SU-DHL-6 (cell line): Measurements from ENCODE around the gene KRT4.

Experiments used
- H2AFZ ChIP-seq: fragments of 200-600 bp; sonication (generic); 2 replicates; pipeline ENCODE4 v1.6.1; 2014; ENCODE audit warnings: low read depth, mild to moderate bottlenecking, moderate library complexity, mixed read lengths, antibody characterized with exemption, low read length; ENCODE audit not compliant: severe bottlenecking
- H3F3A ChIP-seq: fragments of 200-600 bp; shearing (Covaris generic); 2 replicates; pipeline ENCODE4 v1.6.0; 2016; ENCODE audit warnings: antibody characterized with exemption, mild to moderate bottlenecking; ENCODE audit not compliant: insufficient read depth
- H3K27ac ChIP-seq: fragments of 200-600 bp; sonication (generic); 2 replicates; pipeline ENCODE4 v1.5.1; 2016; ENCODE audit warnings: low read depth, mild to moderate bottlenecking, low read length, moderate library complexity, mixed read lengths
- H3K27me3 ChIP-seq: fragments of 200-600 bp; sonication (generic), shearing (Covaris generic); 2 replicates; pipeline ENCODE4 v1.6.0; 2014; ENCODE audit warnings: mild to moderate bottlenecking, low read length
- H3K36me3 ChIP-seq: fragments of 200-600 bp; sonication (generic); 2 replicates; pipeline ENCODE4 v1.6.1; 2014; ENCODE audit warnings: mild to moderate bottlenecking, low read length, mixed read lengths
- H3K4me2 ChIP-seq: fragments of 300-600, 200-600 bp; shearing (Covaris generic), sonication (generic); 2 replicates; pipeline ENCODE4 v1.6.0; 2014; ENCODE audit warnings: low read length, low read depth, mild to moderate bottlenecking; ENCODE audit not compliant: poor library complexity, severe bottlenecking
- H3K4me3 ChIP-seq: fragments of 200-600 bp; sonication (generic); 2 replicates; pipeline ENCODE4 v1.5.1; 2014; ENCODE audit warnings: antibody characterized with exemption, low read length, mild to moderate bottlenecking, mixed read lengths; ENCODE audit not compliant: insufficient read depth, poor library complexity, severe bottlenecking
- H3K79me2 ChIP-seq: fragments of 200-600 bp; sonication (generic); 2 replicates; pipeline ENCODE4 v1.6.1; 2014; ENCODE audit warnings: mild to moderate bottlenecking, low read length, moderate library complexity; ENCODE audit not compliant: insufficient read depth
- H3K9ac ChIP-seq: fragments of 200-600 bp; sonication (generic); 2 replicates; pipeline ENCODE4 v1.7.0; 2014; ENCODE audit warnings: mild to moderate bottlenecking, low read length
- H3K9me2 ChIP-seq: fragments of 200-600 bp; sonication (generic); replicated peaks from 2 replicates; pipeline ENCODE4 v1.6.1; 2014; ENCODE audit warnings: low read length; ENCODE audit not compliant: insufficient read depth
- H3K9me3 ChIP-seq: fragments of 200-600 bp; sonication (generic); 2 replicates; pipeline ENCODE4 v1.6.1; 2014; ENCODE audit warnings: low read length, mixed read lengths; ENCODE audit not compliant: insufficient read depth
- H4K20me1 ChIP-seq: fragments of 200-600 bp; sonication (generic); 2 replicates; pipeline ENCODE4 v1.6.1; 2014; ENCODE audit warnings: low read depth, mild to moderate bottlenecking, antibody characterized with exemption, low read length, moderate library complexity, mixed read lengths
- EZH2phosphoT487 ChIP-seq: fragments of 200-600 bp; sonication (generic), shearing (Covaris generic); conservative IDR thresholded peaks from 2 replicates; pipeline ENCODE4 v1.6.1; 2018; ENCODE audit warnings: mild to moderate bottlenecking, antibody characterized with exemption, low read length, moderate library complexity, mixed read lengths
- TF ChIP-seq, protein P1 (sequence below): fragments of 200-600 bp; sonication (generic); IDR thresholded peaks from one replicate; pipeline ENCODE4 v1.5.1; 2017; ENCODE audit warnings: antibody characterized with exemption, mild to moderate bottlenecking, low read length, moderate library complexity; ENCODE audit not compliant: insufficient read depth, poor library complexity, severe bottlenecking

KRT4 gene

DNA sequence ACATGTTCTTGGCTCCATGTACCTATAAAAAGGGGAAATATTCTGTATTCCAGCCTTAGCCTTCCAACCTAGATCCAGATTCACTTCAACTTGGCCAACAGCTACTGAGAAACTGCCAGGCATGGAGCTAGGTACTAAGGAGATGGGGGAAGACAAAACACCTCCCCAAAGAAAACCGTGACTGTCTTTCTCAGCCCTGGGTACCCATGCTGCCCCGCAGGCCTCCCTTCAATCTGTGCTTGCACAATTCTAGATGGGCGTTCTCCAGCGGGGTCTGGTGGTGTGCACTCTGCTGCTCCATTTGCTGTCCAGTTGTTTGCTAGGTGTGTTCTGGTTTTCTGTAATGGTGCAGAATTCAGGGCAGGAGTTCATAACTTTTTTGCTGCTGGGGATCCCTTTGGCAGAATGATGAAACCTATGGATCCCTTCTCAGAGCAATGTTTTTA is 817 bp upstream of the KRT4 start:
- H3K79me2 ChIP-seq, result no peaks in the 10 kb centered on the region
- H3F3A ChIP-seq, result no peaks in the 10 kb centered on the region
- H2AFZ ChIP-seq, result no peak overlapping the region
- H3K9me3 ChIP-seq, result no peaks in the 10 kb centered on the region
- no peaks in the 10 kb centered on the region for H3K36me3 ChIP-seq
- no peak overlapping the region for H3K4me2 ChIP-seq
- no peak overlapping the region for H3K9ac ChIP-seq
- H3K4me3 ChIP-seq, result no peak overlapping the region
- H3K27me3 ChIP-seq, result no peaks in the 10 kb centered on the region
- no peaks in the 10 kb centered on the region for H4K20me1 ChIP-seq
- TF ChIP-seq EZH2phosphoT487, result no peak
- TF ChIP-seq, protein P1, sequence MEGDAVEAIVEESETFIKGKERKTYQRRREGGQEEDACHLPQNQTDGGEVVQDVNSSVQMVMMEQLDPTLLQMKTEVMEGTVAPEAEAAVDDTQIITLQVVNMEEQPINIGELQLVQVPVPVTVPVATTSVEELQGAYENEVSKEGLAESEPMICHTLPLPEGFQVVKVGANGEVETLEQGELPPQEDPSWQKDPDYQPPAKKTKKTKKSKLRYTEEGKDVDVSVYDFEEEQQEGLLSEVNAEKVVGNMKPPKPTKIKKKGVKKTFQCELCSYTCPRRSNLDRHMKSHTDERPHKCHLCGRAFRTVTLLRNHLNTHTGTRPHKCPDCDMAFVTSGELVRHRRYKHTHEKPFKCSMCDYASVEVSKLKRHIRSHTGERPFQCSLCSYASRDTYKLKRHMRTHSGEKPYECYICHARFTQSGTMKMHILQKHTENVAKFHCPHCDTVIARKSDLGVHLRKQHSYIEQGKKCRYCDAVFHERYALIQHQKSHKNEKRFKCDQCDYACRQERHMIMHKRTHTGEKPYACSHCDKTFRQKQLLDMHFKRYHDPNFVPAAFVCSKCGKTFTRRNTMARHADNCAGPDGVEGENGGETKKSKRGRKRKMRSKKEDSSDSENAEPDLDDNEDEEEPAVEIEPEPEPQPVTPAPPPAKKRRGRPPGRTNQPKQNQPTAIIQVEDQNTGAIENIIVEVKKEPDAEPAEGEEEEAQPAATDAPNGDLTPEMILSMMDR, result no peak
- no peaks in the 10 kb centered on the region for H3K9me2 ChIP-seq
- H3K27ac ChIP-seq, result no peak overlapping the region

DNA sequence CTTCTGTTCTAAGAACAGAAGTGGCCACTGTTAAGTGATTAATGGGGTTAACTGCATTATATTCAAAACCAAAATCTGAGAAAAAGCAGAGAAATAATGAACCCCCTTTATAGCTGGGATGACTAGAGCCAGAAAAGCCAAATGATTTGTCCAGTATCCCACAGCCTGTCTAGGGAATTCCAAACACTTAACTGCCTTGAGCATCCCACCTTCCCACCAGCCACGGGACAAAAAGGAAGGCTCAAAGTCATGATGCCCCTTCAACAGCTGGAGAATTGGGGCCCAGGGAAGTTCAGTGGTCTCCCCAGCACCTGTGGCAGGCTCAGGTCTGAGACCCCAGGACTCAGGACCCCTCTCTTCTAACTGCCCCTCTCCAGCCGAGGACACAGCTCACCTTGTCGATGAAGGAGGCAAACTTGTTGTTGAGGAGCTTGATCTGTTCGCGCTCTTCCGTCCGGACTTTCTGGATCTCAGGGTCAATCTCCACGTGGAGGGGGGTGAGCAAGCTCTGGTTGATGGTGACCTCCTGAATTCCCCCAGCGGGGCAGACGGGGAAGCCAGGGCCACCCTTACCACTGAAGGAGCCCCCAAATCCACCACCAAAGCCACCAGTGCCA is 605 bp downstream of the KRT4 start:
- H4K20me1 ChIP-seq, result no peaks in the 10 kb centered on the region
- H3K36me3 ChIP-seq, result no peaks in the 10 kb centered on the region
- TF ChIP-seq, protein P1, result no peak
- no peak for TF ChIP-seq EZH2phosphoT487
- H2AFZ ChIP-seq, result no peak overlapping the region
- no peak overlapping the region for H3K27ac ChIP-seq
- H3K9me2 ChIP-seq, result no peaks in the 10 kb centered on the region
- no peak overlapping the region for H3K4me3 ChIP-seq
- no peaks in the 10 kb centered on the region for H3K27me3 ChIP-seq
- H3K9ac ChIP-seq, result no peak overlapping the region
- no peaks in the 10 kb centered on the region for H3K79me2 ChIP-seq
- no peaks in the 10 kb centered on the region for H3F3A ChIP-seq
- H3K4me2 ChIP-seq, result no peak overlapping the region
- H3K9me3 ChIP-seq, result no peaks in the 10 kb centered on the region

DNA sequence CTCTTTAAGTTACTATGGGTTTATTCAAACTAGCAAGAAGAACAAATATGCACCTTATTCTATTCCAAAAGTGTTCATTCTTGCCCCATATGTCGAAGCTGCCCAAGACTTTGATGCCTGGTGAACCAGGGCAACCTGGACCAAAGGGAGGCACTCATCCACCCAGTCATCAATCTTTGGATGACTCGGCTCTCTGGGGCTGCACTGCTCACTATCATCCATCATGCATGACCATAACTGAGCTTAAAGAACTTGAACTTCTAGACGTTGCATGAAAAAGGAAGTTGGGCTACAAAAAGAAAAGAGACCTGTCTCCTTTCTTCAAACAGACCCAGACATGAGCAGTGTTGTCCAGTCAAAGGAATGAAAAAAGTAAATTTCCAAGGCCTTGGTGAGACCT is 1.2 kb downstream of the KRT4 start:
- Histone ChIP-seq H3F3A (no peaks in the 10 kb centered on the region), H3K36me3 (no peaks in the 10 kb centered on the region), H3K4me3 (no peak overlapping the region), H3K4me2 (no peak overlapping the region), H2AFZ (no peak overlapping the region), H3K9me2 (no peaks in the 10 kb centered on the region), H3K9me3 (no peaks in the 10 kb centered on the region), H3K27ac (no peak overlapping the region), H3K9ac (no peak overlapping the region), H3K79me2 (no peaks in the 10 kb centered on the region), H4K20me1 (no peaks in the 10 kb centered on the region), H3K27me3 (no peaks in the 10 kb centered on the region)
- TF ChIP-seq, protein P1, result no peak
- TF ChIP-seq EZH2phosphoT487, result no peak

DNA sequence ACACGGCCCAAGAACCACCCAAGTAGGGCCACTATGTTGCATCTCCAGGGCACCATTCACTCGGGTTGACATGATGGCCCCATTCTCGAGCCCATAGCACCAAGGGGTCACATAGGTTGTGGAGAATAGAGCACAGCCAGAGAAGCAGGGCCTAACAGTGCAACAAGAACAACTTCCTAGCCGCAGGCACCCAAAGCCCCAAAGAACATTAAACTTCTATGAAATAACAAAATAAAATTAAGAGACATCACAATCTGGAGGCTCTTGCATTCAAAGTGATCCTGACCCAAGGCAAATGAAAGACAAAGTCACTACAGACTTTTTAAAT is 1.9 kb downstream of the KRT4 start:
- no peak overlapping the region for H3K4me2 ChIP-seq

More for the DNA sequence above, 1.9 kb downstream of the KRT4 start:
- H3K9me3 ChIP-seq, result no peaks in the 10 kb centered on the region
- H3K36me3 ChIP-seq, result no peaks in the 10 kb centered on the region
- H3K79me2 ChIP-seq, result no peaks in the 10 kb centered on the region
- H4K20me1 ChIP-seq, result no peaks in the 10 kb centered on the region
- no peak overlapping the region for H2AFZ ChIP-seq
- H3K27me3 ChIP-seq, result no peaks in the 10 kb centered on the region
- no peaks in the 10 kb centered on the region for H3F3A ChIP-seq
- no peak overlapping the region for H3K4me3 ChIP-seq
- no peak overlapping the region for H3K27ac ChIP-seq
- TF ChIP-seq EZH2phosphoT487, result no peak
- TF ChIP-seq, protein P1, result no peak
- H3K9ac ChIP-seq, result no peak overlapping the region
- H3K9me2 ChIP-seq, result no peaks in the 10 kb centered on the region
